ENCODE measurements around the gene GRM2.
"Not testable (repeated sequence)": the region's sequence is repeated elsewhere in the genome, so short reads cannot be mapped to it uniquely, and the experiment has no call there.

Gene GRM2

GRCh38 chr3:51729042-51729633, 22.3 kb downstream of the GRM2 start:
- DNase-seq: no peak

GRCh38 chr3:51733859-51734571, 27.1 kb downstream of the GRM2 start:
- no peak for DNase-seq

- DNase-seq: no peak
These were observed 27.7 kb downstream of the GRM2 start for GRCh38 chr3:51734572-51734907.

DNA sequence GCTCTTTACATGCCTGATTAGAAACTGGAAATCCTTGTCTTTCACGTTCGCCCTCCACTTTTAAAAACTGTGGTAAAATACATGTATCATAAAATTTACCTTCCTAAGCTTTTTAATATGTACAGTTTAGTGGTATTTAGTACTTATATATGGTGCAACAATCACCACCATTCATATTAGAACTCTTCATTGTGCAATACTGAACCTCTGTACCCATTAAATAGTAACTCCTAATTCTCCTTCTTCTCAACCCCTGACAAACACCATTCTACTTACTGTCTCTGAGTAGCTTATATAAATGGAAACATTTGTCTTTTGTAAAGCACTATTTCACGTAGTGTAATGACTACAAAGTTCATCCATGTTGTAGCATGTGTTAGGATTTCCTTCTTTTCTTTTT, 28.2 kb downstream of the GRM2 start:
- DNase-seq: no peak

- no peak for DNase-seq
These were observed 29.1 kb downstream of the GRM2 start for GRCh38 chr3:51735950-51736349.

- no peak for DNase-seq
These were observed 32.2 kb downstream of the GRM2 start for GRCh38 chr3:51739110-51739509.

DNA sequence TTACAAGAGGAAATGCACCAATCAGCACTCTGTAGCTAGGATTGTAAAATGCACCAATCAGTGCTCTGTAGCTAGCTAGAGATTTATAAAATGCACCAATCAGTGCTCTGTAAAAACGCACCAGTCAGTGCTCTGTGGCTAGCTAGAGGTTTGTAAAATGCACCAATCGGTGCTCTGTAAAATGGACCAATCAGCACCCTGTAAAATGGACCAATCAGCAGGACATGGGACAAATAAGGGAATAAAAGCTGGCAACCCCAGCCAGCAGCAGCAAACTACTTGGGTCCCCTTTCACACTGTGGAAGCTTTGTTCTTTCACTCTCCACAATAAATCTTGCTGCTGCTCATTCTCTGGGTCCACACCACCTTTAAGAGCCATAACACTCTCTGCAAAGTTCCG, 35.5 kb downstream of the GRM2 start:
- DNase-seq: not testable (repeated sequence)

DNA sequence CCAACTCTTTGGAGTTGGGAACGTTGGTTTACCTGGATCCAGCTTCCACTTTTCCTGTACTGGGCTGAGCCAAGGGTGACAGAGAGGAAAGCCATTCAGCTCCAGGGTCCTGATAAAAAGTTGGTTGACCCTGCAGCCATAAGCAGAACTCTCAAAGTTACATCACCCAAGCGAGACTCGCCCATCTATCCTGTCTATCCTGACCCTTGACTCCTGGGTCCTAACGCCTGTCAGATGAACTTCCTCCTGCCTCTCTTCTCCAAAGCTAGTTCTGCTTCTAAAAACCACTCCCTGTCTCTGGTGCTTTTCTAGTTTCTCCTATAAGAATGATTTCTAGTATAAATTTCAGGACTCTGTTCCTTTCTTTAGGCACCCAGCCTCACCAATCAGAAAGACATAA, 36.1 kb downstream of the GRM2 start:
- DNase-seq: not testable (repeated sequence)

GRCh38 chr3:51747840-51748239, 41.0 kb downstream of the GRM2 start:
- no peak for DNase-seq

- DNase-seq: no peak
These were observed 41.5 kb downstream of the GRM2 start for GRCh38 chr3:51748327-51748726.

- DNase-seq: no peak
These were observed 44.0 kb downstream of the GRM2 start for GRCh38 chr3:51750878-51751277.

DNA sequence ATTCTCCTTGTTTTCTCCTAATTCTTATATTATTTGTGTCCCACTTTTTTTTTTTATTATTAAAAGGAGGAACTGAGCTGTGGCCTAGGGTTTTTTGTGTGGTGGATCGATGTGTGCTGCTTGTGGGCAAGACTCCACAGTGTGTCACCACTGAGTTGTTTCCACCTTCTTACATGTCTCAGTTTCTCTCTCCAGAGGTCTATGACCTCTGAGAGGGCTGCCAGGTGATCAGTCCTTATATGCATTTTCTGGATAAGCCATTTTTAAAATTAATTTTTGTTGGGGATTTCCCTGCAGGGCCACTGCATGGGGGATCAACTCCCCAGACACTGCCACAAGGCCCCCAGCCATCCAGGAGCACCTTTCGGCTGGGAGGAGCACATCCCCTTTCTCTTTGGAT, 44.4 kb downstream of the GRM2 start:
- DNase-seq: no peak

DNA sequence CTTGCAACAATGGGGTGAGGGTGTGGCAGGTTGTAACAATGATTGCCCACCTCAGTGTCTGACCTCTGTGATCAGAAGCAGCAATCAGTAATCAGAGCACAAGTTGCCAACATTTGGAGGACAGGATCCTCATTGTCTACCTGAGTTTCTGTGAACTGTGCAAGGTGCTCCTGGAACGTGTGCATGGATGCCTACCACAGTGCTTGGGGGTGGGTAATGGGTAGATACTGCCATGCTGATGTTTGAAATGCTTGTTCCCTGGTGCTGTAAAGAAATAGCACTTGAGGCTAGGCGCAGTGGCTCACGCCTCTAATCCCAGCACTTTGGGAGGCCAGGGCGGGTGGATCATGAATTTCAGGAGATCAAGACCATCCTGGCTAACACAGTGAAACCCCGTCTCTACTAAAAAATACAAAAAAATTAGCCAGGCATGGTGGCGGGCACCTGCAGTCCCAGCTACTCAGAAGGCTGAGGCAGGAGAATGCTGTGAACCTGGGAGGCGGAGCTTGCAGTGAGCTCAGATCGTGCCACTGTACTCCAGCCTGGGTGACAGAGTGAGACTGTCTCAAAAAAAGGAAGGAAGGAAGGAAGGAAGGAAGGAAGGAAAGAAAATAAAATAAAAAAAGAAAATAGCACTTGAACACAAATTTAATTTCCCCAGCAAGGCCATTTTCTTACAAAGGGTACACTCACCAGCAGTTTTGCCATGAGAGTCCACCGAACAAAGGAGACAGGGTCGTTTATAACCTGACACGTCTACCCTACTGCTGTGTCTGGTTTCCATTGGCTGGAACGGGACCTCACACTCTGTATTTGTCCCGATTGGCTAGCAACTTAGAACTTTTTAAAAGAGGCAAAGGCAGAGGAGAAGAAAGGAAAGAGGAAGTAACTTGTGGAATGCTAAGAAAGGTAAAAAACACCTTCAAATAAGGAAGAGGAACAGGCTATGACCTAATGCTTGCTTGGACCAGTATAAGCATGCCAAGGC, 47.2 kb downstream of the GRM2 start:
- DNase-seq: not testable (repeated sequence)

- DNase-seq: no peak
These were observed 52.3 kb downstream of the GRM2 start for GRCh38 chr3:51759203-51759602.
